Stimulated activated CD8-positive, alpha-beta memory T cell treated with anti-CD3 and anti-CD28 coated beads, Interleukin-12 subunit alpha, Interleukin-12 subunit beta, amount 100 ng/mL, for 1 hour (primary cell): ENCODE data around the gene SYT2.
"Not testable (repeated sequence)": the region's sequence is repeated elsewhere in the genome, so short reads cannot be mapped to it uniquely, and the experiment has no call there.

Experiments
- DNase-seq: peaks from one replicate; pipeline ENCODE4 v3.0.0-alpha.2; 2020; ENCODE audit warnings: low read depth

Gene SYT2

DNA sequence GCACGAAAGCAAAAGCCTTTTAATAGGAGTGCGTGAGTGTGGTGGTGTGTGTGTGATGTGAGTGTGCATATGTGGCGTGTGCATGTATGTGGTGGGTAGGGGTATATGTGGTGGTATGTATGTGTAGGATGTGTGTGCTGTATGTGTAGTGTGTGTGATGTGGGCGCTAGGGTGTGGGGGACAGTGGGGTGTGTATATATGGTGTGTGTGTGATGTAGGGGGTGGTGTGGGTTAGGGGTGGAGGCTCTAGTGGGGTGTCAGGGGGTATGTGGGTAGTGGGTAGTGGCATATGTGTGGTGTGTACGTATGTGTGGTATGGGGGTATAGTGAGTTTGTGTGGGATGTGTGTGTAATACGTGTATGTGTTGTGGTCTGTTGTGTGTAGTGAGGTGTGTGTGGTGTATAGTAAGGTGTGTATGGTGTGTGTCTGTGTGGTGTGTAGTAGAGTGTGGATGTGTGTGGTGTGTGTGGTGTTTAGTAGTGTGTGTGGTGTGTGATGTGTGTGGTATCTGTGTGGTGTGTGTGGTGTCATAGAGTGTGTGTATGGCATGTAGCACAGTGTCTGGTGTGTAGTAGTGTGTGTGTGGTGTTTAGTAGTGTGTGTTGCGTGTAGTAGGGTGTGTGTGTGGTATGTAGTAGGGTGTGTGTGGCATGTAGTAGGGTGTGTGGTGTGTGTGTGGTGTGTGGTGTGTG is 86.0 kb downstream of the SYT2 start:
- no peak for DNase-seq

DNA sequence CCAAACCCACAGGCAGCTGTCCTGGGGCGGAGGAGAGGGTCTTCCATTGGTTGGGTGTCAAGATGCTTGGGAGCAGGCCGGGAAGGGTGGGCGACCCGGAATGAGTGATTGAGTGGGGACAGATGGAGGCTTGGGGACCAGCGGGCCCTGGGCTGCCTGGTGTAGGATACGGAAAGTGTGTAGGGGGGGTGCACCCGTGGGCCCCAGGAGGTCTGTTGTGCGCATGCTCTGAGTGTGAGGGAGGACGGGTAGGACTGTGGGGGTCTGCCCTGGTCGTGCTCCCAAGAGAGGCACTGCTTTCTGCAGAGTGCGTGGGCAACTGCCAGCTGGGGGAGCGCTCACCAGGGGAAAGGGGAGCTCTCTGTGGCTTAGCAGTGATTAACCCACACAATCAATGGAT is 86.8 kb downstream of the SYT2 start:
- not testable (repeated sequence) for DNase-seq

DNA sequence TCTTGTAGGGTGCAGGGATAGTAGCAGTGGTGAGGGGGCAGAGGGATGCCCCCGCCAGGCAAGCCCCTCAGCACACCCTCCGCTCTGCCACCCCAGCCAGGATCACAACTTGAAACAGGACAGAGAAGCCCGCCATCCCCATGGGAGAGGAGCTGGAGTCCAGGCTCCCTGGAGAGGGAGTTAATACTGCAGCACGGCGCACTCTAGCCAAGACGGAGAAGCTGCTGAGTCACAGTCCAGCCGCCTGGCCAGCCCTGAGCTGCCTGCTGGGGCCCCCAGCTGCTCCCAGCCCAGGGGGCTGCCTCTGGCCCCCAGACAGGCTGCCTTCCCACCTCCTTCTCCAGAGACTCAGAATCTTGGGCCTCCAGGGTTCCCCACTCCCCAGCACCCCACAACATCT is 87.2 kb downstream of the SYT2 start:
- no peak for DNase-seq

GRCh38 chr1:202622388-202622787 is 87.9 kb downstream of the SYT2 start:
- DNase-seq, result no peak

DNA sequence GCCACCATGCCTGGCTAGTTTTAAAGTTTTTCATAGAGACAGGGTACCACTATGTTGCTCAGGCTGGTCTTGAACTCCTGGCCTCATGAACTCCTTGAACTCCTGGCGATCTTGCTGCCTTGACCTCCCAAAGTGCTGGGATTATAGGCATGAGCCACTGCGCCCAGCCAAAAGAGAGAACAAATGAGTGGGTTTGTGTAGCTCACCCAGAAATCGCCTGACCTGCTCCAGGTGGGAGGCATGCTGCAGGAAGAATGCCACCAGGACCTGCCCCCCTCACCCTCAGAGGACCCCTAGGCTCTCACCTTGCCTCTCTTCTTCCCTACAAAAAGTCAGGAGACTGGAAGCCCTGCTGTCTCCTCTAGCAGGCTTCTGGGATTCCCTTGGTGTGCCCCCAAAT is 88.8 kb downstream of the SYT2 start:
- DNase-seq, result no peak

DNA sequence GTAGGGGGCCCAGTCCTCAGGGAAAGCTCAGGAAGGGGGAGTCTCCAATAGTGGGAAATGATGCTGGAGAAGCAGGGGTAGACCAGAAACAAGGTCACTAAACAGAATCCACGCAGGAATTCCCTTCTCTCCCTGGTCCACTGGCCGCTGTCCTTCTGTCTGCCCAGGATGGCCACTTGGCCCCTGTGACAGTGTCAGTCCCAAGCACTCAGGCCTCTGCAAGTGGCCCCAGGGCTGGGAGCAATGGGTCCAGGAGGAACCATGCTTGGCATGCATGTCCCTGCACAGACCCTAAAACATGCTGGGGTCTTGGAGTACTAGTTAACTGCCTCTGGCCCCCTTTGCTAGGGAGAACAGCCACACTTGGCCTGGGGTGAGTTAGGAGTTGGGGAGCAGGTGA is 90.2 kb downstream of the SYT2 start:
- DNase-seq, result not testable (repeated sequence)

GRCh38 chr1:202619505-202619904 is 90.7 kb downstream of the SYT2 start:
- no peak for DNase-seq

- DNase-seq, result not testable (repeated sequence)
Observed at GRCh38 chr1:202619012-202619411, 91.2 kb downstream of the SYT2 start.

GRCh38 chr1:202616355-202616915 is 93.8 kb downstream of the SYT2 start:
- no peak for DNase-seq

DNA sequence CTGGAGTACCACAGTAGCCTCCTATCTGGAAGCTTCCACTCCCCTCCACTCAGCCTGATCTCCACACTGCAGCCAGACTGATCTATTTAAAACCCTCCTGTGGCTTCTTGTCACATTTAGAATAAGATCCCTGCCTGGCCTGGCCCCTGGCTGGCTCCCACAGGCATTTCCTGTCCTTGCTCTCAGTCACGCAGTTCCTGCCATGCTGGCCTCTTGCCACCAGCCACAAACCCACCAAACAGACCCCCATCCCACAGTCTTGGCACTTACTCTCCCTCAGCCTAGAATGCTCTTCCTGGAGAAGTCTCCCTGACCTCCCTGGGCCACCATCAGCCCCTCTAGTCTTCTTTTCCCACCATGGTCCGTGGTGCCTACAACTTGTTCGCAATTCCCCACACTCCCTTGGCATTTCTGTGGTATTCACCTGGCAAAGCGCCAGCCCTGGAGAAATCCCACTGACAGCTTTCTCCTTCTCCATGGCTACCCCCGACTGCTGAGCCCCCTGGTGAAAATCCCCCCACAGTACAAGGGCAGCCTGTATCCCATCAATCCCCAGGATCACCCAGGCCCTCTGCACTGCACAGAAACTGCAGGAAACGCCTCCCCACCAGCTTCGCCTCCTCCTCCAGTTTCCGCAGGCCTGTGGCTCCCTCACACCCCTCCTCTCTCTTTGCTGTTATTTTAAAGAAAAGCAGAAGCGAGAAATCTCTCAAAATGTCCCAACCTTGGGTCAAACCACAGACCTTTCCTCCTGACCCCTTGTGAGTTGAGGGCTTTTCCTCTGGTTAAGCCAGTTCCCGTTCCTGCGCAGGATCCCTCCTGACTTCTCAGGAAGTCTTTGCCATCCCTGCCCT is 94.5 kb downstream of the SYT2 start:
- DNase-seq, result no peak

GRCh38 chr1:202615208-202615500 is 95.1 kb downstream of the SYT2 start:
- DNase-seq, result not testable (repeated sequence)

GRCh38 chr1:202614363-202615207 is 95.7 kb downstream of the SYT2 start:
- not testable (repeated sequence) for DNase-seq

DNA sequence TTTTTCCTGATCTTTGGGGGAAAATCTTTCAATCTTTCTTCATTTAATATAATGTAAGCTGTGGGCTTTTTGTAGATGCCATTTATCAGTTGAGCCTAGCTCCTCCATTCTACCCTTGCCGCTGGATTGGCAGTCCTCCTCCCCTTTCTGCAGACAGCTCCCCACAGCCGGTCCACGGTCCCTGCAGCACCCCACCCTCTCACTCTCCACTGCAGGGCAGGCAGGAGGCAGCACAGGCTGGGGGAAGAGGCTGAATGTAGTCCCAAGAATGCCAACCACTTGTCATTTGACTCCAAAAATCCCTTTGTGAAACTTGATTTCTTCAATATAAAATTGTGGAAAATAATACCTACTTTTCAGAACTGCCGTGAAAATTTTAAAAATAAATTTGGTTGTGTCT is 96.7 kb downstream of the SYT2 start:
- DNase-seq, result no peak

- DNase-seq, result not testable (repeated sequence)
Observed at GRCh38 chr1:202612036-202612435, 98.2 kb downstream of the SYT2 start.

DNA sequence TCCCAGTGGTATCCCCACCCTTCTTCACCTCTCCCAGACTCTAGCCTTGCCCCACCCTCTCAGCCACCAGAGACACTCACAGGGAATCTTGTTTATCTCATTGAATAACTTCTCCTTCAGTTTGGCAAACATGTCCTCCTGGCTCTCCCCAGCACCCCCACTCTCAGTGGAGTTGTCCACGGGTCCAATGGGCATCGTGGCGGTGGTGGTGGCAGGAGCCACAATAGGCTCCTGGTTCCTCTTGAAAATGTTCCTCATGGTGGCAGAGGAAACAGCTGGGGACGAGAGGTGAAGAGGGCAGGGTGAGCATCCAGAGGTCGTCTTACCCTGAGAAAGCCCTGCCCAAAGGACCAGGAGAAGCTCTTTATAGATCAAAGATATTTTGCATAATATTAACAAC is 104.7 kb downstream of the SYT2 start:
- no peak for DNase-seq

- no peak for DNase-seq
Observed at GRCh38 chr1:202603435-202603834, 106.8 kb downstream of the SYT2 start.

DNA sequence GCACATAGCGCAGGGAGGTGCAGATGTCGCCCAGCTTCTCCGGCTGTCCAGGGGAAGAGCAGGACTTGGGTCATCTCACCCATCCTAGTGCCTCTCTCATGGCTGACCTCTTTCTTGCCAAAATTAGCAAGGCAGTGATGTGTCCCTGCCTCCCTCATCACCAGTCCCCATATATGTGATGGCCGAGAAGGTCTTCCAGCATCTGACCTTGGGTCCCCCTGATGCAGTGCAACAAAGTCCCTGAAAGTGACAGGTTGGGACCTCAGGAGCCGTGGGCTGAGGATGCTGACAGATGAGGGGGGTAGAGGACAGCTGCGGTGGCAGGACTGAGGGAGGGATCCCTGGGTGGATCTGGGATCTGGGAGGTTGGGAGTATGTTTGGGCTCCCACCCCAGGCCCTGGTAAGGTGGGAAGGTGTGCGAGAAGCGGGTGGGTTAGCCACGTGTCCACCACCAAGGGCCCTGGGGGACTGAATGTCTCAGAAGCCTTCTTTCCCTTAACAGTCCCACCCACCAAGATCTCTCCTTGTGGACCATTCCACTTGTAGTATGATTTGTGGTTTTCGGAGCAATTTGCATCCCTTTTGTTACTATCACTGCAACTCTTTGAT is 109.7 kb downstream of the SYT2 start:
- no peak for DNase-seq

GRCh38 chr1:202599669-202600431 is 110.4 kb downstream of the SYT2 start:
- DNase-seq, result no peak

DNA sequence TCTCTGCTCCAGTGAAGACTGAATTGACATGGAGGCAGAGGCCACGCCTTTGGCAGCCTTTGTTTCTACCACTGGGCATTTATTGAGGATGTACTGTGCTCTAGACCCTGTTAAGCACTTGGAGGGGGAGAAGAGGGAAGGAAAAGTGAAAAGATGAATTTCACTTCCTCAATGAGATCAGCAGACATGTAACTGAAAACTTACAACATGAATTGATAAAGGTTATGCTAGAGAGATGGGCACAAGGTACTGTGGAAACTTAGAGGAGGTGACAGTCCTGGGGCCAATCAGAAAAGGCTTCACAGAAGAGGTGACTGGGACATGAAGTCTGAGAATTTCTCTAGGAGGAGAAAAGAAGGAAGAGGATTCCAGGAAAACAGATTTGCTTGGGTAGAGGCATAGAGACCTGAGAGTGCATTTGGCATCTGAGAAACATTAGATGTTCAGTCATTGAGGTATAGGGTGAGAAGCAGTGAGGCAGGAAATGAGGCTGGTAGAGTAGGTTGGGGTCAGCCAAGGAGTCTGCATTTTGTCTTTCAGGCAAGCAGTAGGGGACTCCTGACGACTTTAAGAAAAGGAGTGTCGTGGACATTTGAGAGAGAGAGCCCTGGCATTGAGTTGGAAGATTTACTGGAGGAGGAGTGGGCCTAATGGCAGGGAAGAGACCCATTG is 113.0 kb downstream of the SYT2 start:
- no peak for DNase-seq

DNA sequence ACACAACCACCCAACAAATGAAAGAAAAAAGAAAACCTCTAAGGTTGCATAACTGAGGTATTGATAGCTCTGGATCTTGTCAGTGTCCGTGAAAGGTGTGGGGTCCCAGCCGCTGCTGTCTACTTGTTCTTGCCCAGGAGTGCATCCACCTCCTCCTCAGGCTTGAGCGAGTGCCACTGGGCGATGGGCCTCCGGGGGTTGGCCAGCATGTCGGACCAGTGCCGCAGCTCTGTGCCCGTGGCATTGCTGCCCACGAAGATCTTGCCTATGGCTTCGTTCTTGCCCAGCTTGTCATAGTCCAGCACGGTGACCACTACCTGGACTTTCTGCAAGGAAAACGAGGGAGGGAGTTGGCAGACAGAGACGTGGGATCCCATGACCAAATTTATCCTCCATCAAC is 113.6 kb downstream of the SYT2 start:
- DNase-seq, result no peak

DNA sequence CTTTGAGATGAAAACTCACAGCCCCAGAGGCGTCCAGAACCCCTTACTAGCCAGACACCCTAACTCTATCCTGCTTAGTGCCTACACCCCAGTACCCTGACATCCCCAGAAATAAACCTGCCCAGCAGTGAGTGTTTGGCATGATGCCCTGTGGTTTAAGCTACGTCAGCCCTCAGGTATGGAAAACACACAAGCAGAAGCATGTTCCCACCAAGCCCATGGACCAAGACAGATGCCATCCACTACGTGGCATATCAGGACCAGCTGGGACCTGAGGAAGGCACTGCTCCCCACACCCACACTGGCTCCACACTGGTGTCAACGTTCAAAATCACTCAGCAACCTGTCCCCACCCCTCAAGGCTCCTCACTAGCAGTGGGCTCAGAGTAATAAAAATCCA is 116.4 kb downstream of the SYT2 start:
- DNase-seq, result no peak
